Occipital lobe (tissue), 2 donors: ENCODE results near the gene ALX3. TPM values are rescaled to one million over a fixed set of nuclear protein-coding genes. Genes with fewer than 3 reads are reported as not detected.
"Not testable (repeated sequence)": the region's sequence is repeated elsewhere in the genome, so short reads cannot be mapped to it uniquely, and the experiment has no call there.

Experiments used
- DNase-seq: peaks from one replicate; lab custom pipeline; 2025; lab: John Stamatoyannopoulos, UW
- total RNA-seq: library from RNA; depleted of rRNA; stranded (reverse); fragments of >200 nt; gene quantifications from one replicate; pipeline ENCODE4 v1.2.3, GENCODE V29; 2014

Gene ALX3
- total RNA-seq, 1 donor from 2014 or later = 0.31 TPM

GRCh38 chr1:110047463-110047862, 23.0 kb downstream of the ALX3 start:
- DNase-seq = no peak

- DNase-seq = no peak
Observed at GRCh38 chr1:110043016-110043415, 27.5 kb downstream of the ALX3 start.

GRCh38 chr1:110040548-110040947, 29.9 kb downstream of the ALX3 start:
- no peak for DNase-seq

GRCh38 chr1:110039641-110040040, 30.8 kb downstream of the ALX3 start:
- DNase-seq = no peak

- DNase-seq = no peak
Observed at GRCh38 chr1:110038271-110038670, 32.2 kb downstream of the ALX3 start.

GRCh38 chr1:110035236-110035752, 35.2 kb downstream of the ALX3 start:
- DNase-seq = no peak

- DNase-seq = peak; percentile 88
Observed at GRCh38 chr1:110034451-110035235, 35.8 kb downstream of the ALX3 start, which contains the start of gene STRIP1. TSS of gene STRIP1 (plus strand) at chr1:110034624. CDS start at chr1:110034638, 14 bp downstream.

GRCh38 chr1:110034040-110034450, 36.4 kb downstream of the ALX3 start:
- DNase-seq = no peak

- no peak for DNase-seq
Observed at GRCh38 chr1:110033421-110033820, 37.1 kb downstream of the ALX3 start.

- DNase-seq = no peak
Observed at GRCh38 chr1:110032327-110032726, 38.1 kb downstream of the ALX3 start.

GRCh38 chr1:110030687-110031086, 39.8 kb downstream of the ALX3 start:
- DNase-seq = not testable (repeated sequence)

- DNase-seq = no peak
Observed at GRCh38 chr1:110024613-110025012, 45.9 kb downstream of the ALX3 start.

GRCh38 chr1:110021285-110021684, 49.2 kb downstream of the ALX3 start:
- DNase-seq = no peak

GRCh38 chr1:110019770-110020169, 50.7 kb downstream of the ALX3 start:
- DNase-seq = no peak

- no peak for DNase-seq
Observed at GRCh38 chr1:110018396-110018795, 52.1 kb downstream of the ALX3 start.

- DNase-seq = no peak
Observed at GRCh38 chr1:110017792-110018191, 52.7 kb downstream of the ALX3 start.

- no peak for DNase-seq
Observed at GRCh38 chr1:110012100-110012780, 58.2 kb downstream of the ALX3 start.

GRCh38 chr1:110011527-110012041, 58.9 kb downstream of the ALX3 start:
- DNase-seq = no peak
